Hematopoietic multipotent progenitor cell treated with erythropoietin and hydrocortisone succinate and interleukin-3 and kit ligand, for 4 days (in vitro differentiated cells): ENCODE results near the gene DNM1L.
A peak's percentile ranks its signal among the peaks of the same experiment; 100 is the strongest.

Source experiments
- DNase-seq: peaks from one replicate; pipeline ENCODE4 v3.0.0-alpha.2; 2015

The DNM1L gene

GRCh38 chr12:32757157-32757556 is 78.1 kb downstream of the DNM1L start:
- no peak for DNase-seq

- peak; percentile 85 for DNase-seq
Observed at GRCh38 chr12:32761716-32762115, 82.6 kb downstream of the DNM1L start.

- peak; percentile 26 for DNase-seq
Observed at GRCh38 chr12:32765906-32766305, 86.8 kb downstream of the DNM1L start.

GRCh38 chr12:32768518-32768917 is 89.4 kb downstream of the DNM1L start:
- DNase-seq: no peak

GRCh38 chr12:32770141-32770540 is 91.0 kb downstream of the DNM1L start:
- DNase-seq: no peak

GRCh38 chr12:32773691-32774090 is 94.6 kb downstream of the DNM1L start:
- no peak for DNase-seq

GRCh38 chr12:32776258-32776657 is 97.2 kb downstream of the DNM1L start:
- DNase-seq: no peak

- DNase-seq: no peak
Observed at GRCh38 chr12:32777159-32777558, 98.1 kb downstream of the DNM1L start.

GRCh38 chr12:32777691-32778175 is 98.6 kb downstream of the DNM1L start:
- no peak for DNase-seq

- no peak for DNase-seq
Observed at GRCh38 chr12:32780071-32780470, 101.0 kb downstream of the DNM1L start.

- DNase-seq: no peak
Observed at GRCh38 chr12:32783029-32783428, 103.9 kb downstream of the DNM1L start.

- DNase-seq: no peak
Observed at GRCh38 chr12:32785557-32785956, 106.5 kb downstream of the DNM1L start.

- DNase-seq: no peak
Observed at GRCh38 chr12:32788405-32788804, 109.3 kb downstream of the DNM1L start.

GRCh38 chr12:32789446-32789845 is 110.3 kb downstream of the DNM1L start:
- no peak for DNase-seq

- DNase-seq: no peak
Observed at GRCh38 chr12:32789916-32790315, 110.8 kb downstream of the DNM1L start.

- no peak for DNase-seq
Observed at GRCh38 chr12:32794281-32794680, 115.2 kb downstream of the DNM1L start.
